ENCODE data around the gene EPHA4.

DNA sequence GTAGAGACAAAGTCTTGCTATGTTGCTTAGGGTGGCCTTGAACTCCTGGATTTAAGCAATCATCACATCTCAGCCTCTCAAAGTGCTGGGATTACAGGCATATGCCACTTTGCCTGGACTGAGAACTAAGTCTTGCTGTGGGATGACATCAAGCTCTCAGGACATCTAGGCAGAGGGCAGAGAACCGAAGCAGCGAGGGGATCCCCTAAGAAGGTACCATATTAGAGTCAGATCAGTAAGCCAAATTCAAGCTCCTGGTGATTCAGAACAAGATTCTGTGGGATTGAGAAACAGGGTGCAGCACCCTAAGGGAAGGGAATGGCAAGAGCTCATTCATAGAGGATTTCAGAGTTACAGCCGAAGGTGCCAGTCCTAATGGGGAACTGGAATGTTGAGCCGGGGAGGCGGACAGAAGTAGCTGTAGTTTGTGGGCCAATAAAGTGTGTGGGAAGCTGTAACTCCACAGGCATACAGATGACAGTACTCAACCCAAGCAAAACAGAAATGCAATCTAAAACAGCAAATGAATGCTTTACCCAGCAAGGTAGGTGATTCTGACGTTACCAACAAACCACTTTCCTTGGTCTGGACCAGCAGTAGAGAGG, 30.9 kb downstream of the EPHA4 start:
- TF ChIP-seq EZH2 (IDR thresholded peaks at IDR 0.05; ENCODE audit: insufficient read depth, poor library complexity, severe bottlenecking), result no peak
- TF ChIP-seq EZH2phosphoT487 (IDR thresholded peaks at IDR 0.05; ENCODE audit: insufficient read depth, low read depth), result no peak

Measured in GM23248 (cell line).